Activated CD4-positive, alpha-beta T cell treated with anti-CD3 and anti-CD28 coated beads for 1 hour (primary cell): Measurements from ENCODE around the gene CDKN2AIP.
"Not testable (repeated sequence)": the region's sequence is repeated elsewhere in the genome, so short reads cannot be mapped to it uniquely, and the experiment has no call there.

Experiments used
- DNase-seq: peaks from one replicate; pipeline ENCODE4 v3.0.0-alpha.2; 2020

CDKN2AIP gene

DNA sequence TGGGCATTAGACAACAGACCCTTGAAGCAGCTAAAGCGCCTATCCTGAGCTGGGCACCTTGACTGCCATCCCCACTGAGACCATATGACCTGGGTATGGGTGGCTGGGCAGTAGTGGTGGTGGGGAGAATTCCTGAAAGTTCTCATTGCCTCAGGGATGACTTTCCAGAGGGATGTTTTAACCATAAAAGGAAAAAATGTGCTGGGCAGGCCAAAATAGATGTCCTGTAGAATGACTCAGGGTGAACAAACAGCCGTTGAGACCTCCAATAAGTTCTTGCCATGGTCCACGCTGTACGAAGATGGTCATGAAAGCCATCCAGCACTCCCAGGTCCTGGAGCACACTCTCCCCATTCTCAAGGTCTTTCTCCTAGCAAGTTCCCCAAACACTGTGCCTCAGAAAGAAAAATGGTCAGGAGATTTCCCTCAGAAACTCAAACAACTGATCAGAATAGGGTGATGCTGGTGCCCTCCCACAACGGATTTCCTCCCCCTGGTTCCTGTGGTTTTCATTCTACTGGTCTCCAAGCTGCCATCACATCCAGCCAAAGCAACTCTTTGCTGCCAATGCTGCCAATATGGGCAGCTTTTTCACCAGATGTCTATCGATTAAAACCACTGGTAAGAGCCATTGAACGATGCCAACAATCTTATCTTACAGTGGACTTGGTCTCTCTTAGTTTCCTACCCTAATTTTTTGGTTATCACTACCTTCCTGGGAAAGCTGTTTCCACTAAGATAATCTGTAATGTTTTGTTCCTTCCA, 11.2 kb downstream of the CDKN2AIP start:
- DNase-seq: no peak

DNA sequence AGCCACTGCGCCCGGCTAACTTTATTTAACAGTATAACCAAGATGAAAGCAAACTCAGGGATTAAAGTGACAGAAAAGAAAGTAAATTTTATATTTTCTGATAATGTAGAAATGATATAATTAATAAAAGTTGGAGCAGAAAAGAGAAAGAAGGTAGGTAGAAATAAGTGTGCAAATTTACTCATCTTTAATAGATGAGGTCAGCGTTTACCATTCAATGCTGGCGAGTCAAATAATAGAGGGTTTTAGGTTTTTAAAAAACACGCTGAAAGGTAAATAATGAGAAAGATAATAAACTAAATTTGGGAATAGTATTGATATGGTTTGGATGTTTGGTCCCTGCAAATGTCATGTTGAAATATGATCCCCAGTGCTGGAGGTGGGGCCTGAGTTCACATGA, 13.6 kb downstream of the CDKN2AIP start:
- no peak for DNase-seq

DNA sequence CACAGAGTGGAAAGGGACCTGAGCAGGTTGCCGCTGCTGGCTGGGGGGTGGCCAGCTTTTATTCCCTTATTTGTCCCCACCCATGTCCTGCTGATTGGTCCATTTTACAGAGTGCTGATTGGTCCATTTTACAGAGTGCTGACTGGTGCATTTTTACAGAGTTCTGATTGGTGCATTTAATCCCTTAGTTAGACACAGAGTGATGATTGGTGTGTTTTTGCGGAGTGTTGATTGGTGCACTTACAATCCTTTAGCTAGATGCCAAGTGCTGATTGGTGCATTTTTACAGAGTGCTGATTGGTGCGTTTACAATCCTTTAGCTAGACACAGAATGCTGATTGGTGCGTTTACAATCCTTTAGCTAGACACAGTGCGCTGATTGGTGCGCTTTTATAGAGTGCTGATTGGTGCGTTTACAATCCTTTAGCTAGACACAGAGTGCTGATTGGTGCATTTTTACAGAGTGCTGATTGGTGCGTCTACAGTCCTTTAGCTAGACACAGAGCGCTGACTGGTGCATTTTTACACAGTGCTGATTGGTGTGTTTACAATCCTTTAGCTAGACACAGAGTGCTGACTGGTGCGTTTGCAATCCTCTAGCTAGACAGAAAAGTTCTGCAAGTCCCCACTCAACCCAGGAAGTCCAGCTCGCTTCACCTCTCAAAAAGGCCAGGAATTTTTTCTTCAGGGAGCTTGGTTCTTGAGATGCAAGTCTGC, 19.6 kb downstream of the CDKN2AIP start:
- DNase-seq: not testable (repeated sequence)

GRCh38 chr4:183465879-183466278, 21.4 kb downstream of the CDKN2AIP start:
- not testable (repeated sequence) for DNase-seq

DNA sequence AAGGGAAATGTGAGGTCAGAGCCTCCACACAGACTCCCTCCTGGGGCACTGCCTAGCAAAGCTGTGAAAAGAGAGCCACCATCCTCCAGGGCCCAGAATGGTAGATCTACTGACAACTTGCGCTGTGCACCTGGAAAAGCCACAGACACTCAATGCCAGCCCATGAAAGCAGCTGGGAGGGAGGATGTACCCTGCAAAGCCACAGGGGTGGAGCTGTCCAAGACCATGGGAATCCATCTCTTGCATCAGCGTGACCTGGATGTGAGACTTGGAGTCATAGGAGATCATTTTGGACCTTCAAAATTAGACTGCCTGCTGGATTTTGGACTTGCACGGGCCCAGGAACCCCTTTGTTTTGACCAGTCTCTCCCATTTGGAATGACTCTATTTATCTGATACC, 22.8 kb downstream of the CDKN2AIP start:
- no peak for DNase-seq

DNA sequence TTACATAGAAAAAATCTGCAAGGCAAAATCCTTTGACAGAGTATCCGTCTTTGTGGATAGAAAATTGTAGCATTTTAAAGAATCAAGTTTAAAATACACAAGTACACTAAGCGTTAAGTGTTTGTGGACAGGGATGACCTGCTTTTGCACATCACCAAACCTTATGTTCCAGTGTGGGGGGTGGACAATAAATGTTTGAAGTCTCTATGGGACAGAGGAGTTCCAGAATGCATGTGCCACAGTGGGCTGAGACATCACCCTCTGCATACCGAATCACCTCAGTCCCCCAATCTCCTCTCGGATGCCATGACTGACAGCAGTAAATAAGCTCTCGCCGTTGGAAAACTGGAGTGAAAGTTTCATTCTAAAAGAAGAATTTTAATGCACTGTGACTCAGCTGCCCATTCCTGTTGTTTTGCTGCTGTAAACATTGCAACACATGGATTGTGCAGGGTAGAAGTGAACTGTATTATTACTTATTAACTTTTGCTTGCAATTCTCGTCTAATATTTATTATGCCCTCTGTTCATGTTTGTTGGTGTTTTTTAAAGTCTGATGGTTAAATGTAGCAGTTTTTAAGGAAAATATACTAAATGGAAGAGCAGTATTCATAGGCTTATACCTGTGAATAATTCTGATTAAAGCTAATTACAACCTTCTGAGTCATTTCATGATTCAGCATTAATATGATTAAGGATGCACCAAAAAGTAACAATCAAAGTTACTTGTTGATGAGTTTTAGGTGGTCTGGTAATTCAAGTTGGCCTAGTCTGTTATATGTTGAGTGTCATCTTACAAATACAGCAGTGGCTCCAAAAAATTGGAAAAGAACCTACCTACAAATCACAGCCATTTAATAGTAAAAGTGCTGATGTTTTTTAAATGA, 24.0 kb downstream of the CDKN2AIP start:
- no peak for DNase-seq

DNA sequence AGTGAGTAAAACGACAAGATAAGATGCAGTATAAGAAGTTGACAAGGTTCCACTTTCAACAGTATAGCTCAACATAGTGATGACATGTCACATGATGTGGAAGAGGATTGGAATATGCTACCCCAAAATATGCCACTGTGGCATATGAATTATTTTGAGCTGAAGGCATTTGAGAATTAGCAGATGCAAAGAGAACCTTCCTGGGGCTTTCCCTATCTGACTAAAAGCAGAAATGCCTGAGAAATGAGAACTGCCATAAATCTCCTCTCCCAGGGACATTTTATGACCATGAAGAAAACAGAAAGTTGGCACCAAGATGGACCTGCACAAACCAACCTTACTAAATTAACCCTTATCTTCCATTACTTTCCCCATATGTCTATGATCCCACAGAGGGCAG, 24.8 kb downstream of the CDKN2AIP start:
- no peak for DNase-seq

GRCh38 chr4:183469936-183470335, 25.5 kb downstream of the CDKN2AIP start:
- no peak for DNase-seq

DNA sequence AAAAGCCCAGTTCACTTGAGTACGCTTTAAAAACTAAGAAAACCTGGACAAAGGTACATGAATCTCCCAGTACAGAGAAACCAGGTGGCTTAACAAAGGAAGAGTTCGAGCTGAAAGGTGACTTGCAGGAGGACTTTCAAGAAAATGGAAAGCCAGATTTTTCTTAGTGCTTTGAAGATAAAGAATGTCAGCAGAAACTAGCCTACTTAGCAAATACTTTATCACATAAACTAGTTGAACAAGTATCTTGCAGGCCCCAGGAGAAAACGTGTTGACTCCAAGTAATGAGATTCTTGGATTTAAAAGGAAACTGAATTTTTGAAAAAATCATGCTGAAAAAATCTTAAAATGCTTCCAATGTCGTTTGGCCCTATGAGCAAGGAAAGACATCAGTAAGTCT, 26.4 kb downstream of the CDKN2AIP start:
- no peak for DNase-seq

DNA sequence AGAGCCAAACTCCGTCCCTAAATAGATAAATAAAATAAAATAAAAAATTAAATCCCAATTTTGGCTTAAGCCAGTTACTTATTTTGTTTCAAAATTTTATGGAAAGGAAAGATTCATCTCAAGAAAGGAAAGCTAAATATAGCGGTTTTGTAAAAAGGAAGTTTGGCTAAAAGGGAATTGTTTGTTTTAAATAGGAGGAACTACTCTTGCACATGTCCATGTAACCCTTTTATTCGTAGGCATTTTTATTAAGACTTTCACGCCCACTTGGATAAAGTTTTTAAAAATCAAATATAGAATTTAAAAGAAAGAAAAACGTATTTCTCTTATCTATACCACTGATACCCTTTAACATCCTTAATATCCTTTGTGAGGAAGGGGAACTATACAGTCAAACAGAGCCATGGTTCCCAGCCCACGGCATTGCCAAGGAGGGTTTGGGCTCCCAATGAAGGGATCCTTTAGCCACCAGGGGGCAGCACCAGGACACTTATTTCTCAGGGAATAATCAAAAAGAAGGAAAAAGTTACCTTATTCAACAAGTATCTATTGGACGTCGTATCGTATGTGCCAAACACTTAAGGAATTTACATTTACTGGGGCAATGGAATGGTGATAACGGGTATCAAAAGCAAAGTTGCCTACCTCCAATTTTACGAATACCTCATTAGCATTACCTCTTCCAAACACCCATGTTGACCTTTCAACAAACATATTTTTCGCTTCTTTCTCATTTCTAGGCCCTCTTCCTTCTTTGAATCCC, 27.7 kb downstream of the CDKN2AIP start:
- DNase-seq: peak; percentile 69

- no peak for DNase-seq
Measured at GRCh38 chr4:183478123-183478522, 33.7 kb downstream of the CDKN2AIP start.

GRCh38 chr4:183478926-183479325, 34.5 kb downstream of the CDKN2AIP start:
- DNase-seq: no peak

DNA sequence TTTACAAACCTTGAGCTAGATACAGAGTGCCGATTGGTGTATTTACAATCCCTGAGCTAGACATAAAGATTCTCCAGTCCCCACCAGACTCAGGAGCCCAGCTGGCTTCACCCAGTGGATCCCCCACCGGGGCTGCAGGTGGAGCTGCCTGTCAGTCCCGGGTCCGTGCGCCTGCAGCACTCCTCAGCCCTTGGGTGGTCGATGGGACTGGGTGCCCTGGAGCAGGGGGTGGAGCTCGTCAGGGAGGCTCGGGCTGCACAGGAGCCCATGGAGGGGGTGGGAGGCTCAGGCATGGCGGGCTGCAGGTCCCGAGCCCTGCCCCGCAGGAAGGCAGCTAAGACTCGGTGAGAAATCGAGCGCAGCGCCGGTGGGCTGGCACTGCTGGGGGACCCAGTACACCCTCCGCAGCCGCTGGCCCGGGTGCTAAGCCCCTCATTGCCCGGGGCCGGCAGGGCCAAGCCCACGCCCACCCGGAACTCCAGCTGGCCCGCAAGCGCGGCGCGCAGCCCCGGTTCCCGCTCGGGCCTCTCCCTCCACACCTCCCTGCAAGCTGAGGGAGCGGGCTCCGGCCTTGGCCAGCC, 38.2 kb downstream of the CDKN2AIP start:
- not testable (repeated sequence) for DNase-seq

- DNase-seq: no peak
Measured at GRCh38 chr4:183483997-183484396, 39.6 kb downstream of the CDKN2AIP start.

DNA sequence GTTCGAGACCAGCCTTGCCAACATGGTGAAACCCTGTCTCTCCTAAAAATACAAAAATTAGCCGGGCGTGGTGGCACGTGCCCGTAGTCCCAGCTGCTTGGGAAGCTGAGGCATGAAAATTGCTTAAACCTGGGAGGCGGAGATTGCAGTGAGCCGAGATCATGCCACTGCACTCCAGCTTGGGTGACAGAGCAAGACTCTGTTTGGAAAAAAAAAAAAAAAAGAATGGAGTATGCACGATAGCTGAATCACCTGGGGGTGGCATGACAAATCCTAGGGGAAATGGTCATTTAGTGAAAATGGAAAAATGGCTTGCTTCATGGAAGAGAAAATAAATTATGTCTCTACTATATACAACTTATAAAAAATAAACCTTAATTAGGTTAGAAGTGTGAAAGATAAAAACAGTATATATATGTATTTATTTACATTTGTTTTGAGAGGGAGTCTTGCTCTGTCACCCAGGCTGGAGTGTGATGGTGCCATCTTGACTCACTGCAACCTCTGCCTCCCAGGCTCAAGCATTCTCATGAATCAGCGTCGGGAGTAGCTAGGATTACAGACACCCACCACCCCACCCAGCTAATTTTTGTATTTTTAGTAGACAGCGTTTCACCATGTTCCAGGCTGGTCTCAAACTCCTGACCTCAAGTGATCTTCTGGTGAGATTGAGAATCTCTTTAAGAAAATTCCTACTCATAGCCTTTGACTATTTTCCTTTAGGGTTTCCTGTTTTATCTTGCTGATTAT, 41.1 kb downstream of the CDKN2AIP start:
- no peak for DNase-seq

DNA sequence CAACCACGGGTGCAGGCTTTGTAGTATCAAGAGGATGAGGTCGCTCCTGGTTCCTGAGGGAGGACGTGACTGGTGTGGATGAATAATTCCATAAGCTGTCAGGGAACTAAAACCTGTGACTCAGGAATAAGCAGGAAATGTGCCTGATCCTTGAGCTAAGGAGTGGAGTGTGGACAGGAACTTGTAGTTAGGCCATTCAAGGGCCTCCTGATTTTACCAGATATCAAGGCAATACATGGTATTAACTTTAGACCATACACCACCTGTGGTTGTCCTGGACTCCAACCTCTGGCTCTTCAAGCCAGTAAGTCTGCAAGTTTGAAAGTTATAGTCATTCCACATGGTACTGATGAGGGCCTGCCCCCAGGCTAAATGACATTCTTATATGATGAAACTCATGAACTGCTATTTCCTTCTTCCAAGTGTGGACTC, 48.4 kb downstream of the CDKN2AIP start:
- DNase-seq: no peak

DNA sequence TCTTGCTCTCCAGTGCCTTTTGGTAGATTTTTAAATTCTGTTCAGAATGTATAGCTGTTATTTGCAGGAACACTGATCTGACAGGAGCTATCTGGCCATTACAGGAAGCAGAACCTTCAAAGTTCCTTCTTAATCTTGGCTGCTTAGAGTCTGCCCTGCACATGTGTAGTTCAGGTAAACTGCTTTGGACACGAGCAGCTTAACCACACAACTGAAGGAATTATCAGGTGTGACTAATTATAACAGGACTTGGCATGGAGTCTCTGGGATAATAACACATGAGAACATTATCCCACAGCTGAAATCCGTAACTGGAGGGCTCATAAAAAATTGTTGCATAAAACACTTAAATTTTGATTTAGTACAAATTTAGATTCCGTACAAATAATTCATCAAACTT, 48.8 kb downstream of the CDKN2AIP start:
- DNase-seq: no peak

DNA sequence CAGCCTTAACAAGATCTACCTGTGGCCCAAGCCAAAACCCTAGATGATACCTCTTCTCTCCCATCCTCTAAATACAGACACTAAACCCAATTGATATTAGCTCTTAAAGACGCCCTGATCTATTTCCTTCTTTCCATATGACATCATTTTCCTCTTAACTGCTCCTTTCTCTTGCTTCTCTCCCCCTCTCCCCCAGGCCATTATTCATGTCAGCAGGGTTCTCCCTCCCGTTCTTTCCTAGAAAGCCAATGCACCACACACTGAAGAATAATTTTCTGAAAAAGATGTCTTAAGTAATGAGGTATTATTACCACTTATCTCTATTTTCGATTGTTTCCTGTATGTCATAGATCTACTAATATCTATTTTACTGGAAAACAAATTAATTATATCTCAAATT, 50.7 kb downstream of the CDKN2AIP start:
- no peak for DNase-seq
